Measurements from ENCODE around the gene CSTPP1.
"Not testable (repeated sequence)": the region's sequence is repeated elsewhere in the genome, so short reads cannot be mapped to it uniquely, and the experiment has no call there.

Gene CSTPP1

DNA sequence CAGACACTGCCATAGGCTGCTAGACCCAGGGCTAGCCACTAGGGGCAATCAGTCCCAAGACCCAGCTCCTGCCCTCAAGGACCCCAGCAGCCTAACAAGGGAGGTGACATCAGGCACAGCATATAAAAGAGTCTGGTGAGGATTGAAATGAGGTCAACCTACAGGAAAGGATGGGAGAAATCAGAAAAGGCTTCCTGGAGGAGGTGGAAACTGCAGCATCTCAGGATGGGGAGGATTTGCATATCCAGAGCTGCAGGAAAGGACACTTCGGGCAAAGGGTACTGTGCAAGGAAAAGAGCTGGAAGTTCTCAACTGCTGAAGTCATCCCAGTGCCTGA, 243.1 kb downstream of the CSTPP1 start:
- DNase-seq (ENCODE audit: low read depth, low spot score) = peak; percentile 66

DNA sequence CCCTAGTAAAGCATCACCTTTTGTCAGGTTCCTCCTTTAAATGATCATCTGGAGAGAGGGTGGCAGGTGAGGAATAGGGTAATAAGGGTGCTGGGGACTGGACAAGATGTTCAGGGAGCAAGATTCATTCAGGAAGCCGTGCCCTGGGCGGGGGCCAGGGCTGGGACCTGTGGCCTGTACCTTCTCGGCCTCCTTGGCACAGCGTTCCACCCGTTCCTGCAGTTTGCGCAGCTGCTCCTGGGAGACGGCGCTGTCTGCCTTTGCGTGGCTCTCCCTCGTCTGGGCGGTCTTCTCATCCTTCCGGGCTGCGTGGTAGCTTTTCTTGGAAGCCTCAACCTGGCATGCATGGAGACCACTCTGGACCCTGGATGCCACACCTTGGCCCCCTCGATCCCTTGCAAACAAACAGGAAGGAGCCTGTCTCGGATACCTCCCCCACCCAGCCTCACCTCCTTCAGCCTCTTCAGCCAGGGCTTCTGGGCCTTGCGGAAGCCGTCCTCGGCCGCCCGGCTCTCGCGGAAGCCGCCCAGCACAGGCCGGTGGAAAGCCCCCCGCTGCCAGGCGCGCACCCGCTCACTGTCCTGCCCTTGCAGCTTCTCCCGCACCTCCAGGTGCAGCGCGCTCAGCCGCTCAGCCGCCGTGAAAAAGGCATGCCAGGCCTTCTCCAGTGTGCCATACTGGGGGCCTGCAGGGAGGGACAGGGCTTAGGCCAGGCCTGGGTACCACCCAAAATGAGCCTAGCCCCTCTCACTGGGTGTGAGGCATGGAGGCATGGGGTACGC, 243.6 kb downstream of the CSTPP1 start:
- no peak for DNase-seq (ENCODE audit: low read depth, low spot score)

DNA sequence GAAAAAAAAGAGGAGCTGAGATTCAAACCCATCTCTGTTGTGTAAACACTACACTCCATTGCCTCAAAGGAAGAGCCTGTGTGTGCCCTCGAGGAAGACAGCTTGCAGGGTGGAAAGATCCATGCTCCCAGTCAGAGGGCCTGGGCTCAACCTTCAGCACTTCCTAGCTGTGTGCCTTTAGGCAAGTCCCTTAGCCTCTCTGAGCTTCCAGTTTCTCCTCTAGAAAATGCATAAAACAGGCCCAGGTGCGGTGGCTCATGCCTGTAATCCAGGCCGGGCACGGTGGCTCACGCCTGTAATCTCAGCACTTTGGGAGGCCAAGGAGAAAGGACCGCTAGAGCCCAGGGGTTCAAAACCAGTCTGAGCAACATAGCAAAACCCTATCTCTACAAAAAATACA, 244.7 kb downstream of the CSTPP1 start:
- no peak for DNase-seq (ENCODE audit: low read depth, low spot score)

DNA sequence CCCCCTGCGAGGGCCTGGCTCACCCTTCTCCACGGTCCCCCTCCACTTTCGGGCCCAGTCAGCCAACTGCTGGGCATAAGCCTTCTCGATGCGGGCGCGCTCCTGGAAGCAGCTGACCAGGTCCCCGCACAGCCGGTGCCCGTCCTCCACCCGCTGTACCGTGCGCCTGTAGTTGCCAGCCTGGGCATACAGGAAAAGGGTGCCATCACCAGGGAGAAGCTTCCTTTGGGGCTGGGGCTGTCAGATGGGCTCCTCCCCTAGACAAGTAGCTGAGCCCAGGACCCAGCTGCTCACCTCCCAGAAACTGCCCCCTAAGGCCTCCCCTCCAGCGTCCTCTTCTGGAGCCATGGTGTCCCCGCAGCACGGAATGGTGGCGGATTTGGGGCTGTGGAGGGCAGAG, 245.8 kb downstream of the CSTPP1 start:
- DNase-seq (ENCODE audit: low read depth, low spot score) = no peak

DNA sequence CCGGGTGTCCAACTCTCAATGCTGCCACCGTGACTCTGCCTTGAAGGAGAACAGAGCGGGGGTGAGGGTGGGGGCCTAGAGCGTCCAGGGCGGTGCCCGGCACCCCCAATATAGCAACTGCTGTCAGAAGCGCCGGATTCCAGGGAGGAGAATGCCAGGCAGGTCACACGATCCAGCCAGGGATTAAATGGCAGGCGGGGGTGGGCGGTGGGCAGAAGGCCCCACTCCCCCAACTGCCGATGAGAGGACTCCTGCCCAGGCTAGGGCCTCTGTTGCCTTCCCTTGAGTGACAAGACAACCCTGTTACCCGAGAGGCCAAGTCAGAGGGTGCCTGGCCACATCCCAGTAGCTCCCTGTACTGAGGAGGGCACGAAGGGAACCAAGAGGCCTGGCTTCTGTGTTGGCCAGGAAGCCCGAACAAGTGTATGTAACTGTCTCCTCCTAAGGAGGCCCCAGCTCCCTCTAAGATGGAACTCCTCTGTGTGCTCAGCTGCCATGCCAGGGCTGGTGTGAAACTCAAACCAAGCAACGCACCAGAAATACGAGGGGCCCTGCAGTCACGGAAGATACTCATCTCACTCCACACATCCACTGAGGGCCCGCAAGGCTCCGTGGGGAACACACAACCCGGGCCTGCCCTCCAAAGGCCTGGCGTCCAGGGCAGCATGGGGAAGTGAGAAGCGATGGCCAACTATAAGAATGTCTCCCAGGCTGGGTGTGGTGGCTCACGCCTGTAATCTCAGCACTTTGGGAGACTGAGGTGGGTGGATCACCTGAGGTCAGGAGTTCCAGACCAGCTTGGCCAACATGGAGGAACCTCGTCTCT, 246.7 kb downstream of the CSTPP1 start:
- no peak for DNase-seq (ENCODE audit: low read depth, low spot score)

DNA sequence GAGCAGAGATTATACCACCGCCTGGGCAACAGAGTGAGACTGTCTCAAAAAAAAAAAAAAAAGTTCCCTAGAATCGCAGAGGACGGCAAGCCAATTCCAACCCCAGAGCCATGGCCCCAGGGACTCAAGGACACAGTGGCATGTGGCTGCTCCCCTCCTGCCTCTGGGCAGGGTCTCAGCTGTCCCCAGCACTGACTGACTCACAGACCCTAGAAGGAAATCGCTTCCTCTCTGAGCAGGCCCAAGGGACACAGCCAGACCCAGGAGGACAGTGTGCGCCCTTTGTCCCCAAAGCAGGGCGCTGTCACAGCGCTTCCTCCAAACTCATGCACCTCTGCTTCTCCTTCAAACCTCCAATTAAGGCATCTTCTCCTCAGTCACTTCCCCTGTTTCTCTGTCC, 247.4 kb downstream of the CSTPP1 start:
- no peak for DNase-seq (ENCODE audit: low read depth, low spot score)

DNA sequence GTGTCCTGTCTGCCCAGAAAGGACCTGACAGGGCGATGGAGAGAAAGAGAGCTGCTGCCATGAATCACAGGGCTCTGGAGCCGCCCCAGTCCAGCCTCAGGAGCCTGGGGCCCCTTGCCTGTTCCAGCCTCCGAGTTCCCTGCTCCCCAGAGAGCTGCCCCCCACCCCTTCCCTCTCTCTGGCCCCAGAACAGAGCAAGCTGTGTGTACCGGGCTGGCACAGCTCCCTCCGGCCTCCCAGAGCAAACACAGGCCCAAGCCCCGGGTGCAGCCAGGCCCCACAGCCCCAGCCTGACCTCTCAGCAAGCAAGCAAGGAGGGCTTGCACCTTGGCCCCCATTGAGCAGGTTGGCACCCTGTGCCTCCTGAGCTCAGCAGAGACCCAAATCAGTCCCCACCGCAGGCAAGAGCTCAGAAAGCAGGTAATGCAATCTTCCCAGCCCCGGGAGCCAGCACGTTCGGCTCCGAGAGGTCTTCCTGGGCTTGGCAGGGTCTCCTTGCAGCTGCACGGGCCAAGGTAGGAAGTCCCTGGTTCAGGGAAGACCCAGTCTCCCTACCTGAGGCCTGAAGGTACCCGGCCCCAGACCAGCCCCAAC, 248.2 kb downstream of the CSTPP1 start:
- DNase-seq (ENCODE audit: low read depth, low spot score) = no peak

DNA sequence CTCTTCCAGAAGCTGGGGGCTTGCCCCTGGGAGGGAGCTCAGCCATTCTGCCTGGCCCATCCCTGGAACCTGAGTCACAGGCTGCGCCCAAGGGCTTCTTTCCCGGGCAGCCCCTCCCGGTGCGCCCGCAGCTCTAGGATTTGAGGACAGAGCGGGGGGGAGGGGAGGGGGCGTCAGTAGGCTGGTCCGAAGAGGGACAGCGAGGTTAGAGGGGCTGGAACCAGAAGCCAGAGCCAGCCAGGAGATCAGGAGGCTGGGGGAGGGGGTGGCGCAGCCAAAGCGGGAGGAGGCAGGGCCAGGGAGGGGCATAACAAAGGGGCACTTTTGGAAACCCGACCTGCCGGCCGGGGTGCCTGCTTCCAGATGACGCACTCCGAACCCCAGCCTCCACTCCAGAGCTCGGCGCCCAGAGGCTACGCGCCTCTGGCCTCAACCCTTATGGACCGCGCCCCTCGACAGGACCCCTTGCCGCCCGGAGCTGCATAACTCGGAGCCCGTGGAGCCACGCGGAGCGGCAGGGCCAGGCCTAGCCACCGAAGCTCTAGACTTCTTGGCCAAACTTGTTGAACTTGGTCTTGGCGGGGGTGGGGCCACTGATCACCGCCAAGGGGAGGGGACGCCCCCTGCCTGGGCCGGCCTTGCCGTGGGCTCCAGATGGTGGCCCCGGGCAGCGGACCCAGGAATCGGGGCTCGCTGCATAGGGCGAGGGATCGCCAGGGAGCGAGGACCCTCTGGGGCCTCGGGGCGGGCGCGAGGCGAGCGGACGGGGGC, 248.9 kb downstream of the CSTPP1 start:
- peak; percentile 90 for DNase-seq (ENCODE audit: low read depth, low spot score)

DNA sequence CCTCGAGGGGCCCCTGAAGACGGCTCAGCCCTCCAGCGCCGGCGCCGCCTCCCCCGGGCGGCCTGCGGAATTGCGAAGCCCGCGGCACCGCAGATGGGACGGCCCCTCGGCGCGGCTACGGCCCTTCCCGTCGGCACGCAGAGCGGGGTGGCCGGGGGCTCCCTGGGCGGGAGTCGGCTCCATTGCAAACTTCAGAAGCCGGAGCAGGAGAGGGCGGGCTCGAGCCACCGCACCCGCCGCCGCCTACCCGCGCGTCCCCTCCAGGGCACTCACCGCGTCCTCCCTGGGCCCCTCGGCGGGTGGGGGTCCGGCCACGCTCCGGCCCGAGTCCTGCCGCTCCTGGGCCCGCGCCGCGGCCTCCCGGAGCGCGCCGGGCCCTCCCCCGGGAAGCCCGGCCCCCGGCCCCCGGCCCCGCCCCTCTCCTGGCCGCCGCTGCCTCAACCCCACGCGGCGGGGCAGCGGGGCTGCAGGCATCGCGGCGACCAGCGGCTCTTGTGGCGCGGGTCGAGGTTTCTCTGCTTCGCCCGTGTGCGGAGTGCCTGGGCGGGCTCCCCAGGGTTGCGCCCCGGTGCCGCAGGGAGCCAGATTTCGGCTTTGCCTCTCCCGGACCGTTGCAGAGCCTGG, 249.6 kb downstream of the CSTPP1 start, which contains the start of gene PACSIN3:
Gene PACSIN3, minus strand, starts transcription at position 359 of the 624 bp plus-strand sequence. CDS start 3,707 bp downstream, outside the sequence.
- DNase-seq (ENCODE audit: low read depth, low spot score) = no peak

DNA sequence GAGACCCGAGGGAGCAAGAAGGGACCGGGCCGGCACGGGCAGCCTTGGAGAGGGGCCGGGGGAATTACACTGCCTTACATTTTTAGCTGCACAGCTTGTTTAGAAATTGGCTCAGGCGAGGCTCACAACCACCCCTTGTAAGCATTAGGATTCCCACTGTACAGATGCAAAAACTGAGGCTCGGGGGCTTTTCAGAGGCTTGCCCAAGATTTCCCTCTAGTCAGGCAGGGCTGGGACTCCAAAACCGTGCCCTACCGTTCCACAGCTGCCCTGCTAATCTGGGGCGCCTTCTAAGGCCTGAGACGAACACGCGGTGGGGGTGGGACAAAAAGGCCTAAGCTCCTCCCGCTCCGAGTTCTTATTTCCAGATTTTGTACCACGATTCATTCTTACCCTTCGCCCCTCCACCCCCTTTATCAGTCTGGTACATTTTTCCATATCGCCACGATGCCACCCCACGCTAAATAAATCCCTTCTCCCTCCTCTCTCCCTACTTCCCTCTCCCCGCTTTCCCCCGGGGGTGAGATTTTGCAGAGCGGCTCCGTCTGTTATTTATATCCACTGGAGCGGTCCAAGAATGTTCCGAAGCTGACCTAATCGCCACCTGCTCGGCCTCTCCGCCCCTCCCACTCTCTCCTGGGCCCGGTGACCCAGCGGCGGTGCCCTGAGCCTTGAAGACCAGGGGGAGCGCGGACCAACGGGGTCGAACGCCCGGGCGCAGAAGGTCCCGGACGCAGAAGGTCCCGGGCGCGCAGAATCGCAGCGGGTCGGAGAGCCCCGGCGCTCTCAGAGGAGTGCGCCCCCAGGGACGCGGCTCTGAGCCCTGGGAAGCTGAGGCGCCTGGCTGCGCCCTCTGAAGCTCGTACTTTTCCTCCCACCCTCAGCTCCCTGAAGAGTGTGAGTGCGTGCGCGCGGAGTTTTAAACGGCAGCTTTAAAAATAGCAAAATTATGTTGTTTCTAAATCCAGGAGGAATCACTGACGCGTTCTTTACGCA, 250.4 kb downstream of the CSTPP1 start:
- peak; percentile 69 for DNase-seq (ENCODE audit: low read depth, low spot score)

DNA sequence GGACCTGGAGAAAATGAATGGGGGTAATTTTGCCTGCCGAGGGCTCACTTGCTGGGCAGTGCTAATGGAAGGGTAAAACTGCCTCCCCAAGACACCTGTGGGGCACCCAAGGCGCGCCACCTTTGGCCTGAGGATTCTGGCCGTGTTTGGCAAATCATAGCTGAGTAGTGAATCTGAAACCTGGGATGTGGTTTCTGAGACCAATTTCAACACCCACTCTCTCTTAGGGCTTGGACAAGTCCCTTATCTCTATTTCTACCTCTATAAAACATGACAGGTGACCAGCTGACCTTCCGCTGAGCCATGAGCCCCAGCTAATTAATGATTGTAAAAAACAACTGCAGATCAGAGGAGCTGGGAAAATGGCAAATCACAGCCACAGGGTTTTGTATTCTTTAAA, 251.2 kb downstream of the CSTPP1 start:
- no peak for DNase-seq (ENCODE audit: low read depth, low spot score)

DNA sequence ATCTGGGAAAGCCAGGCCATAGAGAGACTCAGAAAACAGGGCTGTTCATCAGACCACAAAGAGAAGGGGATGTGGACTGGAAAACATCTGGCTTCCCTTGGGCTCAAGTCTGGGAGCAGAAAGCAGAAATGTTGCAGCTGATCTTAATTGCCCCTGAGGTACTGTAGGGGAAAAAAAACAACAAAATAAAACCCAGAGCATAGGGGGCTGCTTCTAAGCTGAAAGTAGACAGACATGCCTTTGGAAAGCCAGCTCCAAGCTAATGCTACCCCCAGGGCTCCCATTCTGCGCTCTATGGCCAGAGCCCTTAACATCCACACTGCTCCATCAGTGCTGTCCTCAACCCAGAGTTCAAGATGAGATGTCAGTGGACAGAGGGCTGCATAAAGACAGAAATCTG, 251.7 kb downstream of the CSTPP1 start:
- DNase-seq (ENCODE audit: low read depth, low spot score) = peak; percentile 73

DNA sequence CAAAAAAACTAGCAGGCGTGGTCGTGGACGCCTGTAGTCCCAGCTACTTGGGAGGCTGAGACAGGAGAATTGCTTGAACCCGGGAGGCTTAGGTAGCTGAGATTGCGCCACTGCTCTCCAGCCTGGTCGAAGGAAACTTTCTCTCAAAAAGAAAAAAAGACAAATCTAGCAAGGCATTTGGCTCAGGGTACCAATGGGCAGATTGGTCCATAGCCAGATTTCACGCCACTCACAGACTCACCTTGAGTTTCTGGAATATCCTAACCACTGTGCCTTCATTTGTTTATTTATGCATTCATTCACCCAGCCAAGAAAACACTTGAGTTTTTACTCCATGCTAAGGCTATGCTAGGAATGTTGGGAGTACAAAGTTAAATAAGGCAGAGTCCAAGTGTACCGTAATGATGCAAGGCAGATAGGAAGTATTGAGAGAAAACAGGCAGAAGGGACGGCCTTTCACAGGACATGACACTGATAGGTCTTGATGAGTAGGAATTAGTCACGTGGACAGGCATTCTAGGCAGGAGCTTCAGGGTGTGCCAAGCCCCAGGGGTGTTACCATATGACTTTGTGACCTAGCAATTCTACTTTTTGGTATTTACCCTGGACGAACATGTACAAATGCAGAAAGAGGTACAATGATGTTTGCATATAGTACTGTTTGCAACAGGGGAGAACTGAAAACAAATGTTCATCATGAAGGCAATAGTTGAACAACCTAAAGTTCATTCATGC, 252.7 kb downstream of the CSTPP1 start:
- DNase-seq (ENCODE audit: low read depth, low spot score) = no peak

DNA sequence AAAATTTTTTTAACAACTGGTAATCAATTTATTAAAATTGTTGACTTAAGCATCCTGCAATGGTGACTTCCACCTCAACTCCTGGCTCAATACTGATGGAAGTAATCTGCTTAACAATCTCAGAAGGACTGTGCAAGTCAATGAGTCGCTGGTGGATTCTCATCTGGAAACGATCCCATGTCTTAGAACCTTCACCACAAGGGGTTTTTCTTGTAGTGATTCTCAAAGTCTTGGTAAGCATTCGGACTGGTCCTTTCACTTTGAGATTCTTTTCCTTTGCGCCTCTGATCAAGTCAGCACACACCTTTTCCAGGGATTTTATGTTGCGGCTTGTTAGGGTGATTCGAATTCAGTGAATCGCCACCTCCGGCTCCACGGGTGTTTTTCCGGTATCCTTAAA, 254.6 kb downstream of the CSTPP1 start:
- not testable (repeated sequence) for DNase-seq (ENCODE audit: low read depth, low spot score)

DNA sequence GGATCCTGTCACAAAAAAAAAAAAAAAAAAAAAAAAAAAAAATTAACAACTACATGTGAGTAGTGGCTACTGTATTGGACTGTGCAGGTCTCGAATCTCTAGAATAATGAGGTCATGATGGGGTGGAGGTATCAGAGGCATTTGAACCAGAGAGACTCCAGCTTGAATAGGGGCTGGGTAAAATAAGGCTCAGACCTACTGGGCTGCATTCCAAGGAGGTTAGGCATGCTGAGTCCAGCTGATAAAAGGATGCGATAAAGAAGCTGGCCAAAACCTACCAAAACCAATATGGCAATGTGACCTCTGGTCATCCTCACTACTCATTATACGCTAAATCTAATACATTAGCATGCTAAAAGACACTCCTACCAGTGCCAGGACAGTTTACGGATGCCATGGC, 255.6 kb downstream of the CSTPP1 start:
- peak; percentile 74 for DNase-seq (ENCODE audit: low read depth, low spot score)

DNA sequence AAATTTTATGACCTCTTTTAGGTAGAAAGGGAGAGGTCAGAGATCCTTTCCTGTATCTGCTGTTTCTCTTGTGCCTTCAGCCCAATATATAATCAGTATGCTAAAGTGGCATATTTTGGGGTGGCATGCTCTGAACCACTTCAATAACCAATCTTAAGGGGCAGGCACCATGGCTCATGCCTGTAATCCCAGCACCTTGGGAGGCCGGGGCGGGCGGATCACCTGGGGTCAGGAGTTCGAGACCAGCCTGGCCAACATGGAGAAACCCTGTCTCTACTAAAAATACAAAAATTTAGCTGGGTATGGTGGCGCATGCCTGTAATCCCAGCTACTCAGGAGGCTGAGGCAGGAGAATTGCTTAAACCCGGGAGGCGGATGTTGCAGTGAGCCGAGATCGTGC, 261.6 kb downstream of the CSTPP1 start:
- DNase-seq (ENCODE audit: low read depth, low spot score) = not testable (repeated sequence)

DNA sequence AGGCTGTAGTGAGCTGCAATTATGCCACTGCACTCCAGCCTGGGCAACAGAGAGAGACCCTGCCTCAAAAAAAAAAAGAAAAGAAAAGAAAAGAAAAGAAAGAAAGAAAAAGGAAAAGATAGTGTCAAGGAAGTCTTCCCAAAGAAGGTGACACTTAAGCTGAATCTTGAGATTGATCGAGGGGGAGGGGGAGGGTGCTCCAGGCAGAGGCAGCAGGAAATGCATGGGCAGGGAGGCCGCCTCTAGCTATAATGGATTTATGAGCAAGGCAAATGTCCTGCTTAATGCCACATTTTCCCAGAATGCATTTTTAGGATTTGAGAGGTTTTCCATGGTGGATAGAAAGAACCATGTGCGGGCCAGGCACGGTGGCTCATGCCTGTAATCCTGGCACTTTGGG, 264.5 kb downstream of the CSTPP1 start:
- DNase-seq (ENCODE audit: low read depth, low spot score) = no peak

DNA sequence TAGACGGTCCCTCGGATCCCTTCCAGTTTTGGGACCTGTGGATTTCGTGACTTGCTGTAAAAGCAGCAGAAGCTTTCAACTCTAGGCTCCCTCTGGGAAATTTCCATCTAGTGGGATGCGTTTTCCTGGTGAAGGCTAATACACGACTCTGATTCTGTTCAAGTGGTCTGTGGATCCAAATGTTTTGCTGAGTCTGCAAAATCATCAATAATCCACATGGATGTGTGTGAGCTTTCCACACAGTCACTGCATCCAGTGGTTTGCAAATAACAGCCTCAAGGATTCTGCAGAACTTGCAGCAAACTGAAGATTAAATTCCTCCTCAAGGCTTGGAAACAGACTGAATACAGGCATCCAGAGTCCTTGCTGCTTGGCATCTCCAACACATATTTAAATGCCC, 266.0 kb downstream of the CSTPP1 start:
- no peak for DNase-seq (ENCODE audit: low read depth, low spot score)

DNA sequence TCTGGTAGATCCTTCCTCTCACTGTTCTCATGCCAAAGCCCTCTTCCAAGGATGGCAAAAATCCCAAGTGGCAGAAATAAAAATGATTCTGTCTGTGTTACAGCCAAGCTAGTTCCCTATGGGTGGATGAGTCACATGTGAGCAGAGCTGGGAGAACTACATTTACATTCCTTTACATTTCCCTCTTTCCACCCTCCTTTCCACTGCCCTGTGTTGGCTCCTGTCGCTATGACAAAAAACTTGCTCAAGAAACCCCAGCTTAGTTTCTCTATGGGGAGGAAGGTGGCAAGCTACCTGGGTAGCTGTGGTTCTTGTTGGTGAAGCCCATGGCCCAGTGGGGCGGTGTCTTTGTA, 268.1 kb downstream of the CSTPP1 start:
- DNase-seq (ENCODE audit: low read depth, low spot score) = no peak

DNA sequence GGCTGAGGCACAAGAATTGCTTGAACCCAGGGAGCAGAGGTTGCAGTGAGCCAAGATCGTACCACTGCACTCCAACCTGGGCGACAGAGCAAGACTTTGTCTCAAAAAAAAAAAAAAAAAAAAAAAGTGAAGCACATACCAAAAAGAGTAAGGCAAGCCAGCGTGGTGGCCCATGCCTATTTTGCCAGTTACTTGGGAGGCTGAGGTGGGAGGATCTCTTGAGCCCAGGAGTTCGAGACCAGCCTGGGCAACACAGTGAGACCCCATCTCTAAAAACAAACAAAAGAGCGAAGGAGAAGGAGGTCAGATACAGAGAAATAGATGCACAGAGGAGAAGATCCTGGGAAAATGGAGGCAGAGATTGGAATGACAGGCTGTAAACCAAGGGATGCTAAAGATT, 270.0 kb downstream of the CSTPP1 start:
- not testable (repeated sequence) for DNase-seq (ENCODE audit: low read depth, low spot score)

All from ELF-1 (cell line).